Epithelial cell of esophagus (primary cell): Measurements from ENCODE around the gene KIF20B.

Source experiments
- DNase-seq: peaks from one replicate; pipeline ENCODE4 v3.0.0; 2010; ENCODE audit warnings: low read depth
- H3K4me3 ChIP-seq: 2 replicates; pipeline ENCODE4 v1.5.1; 2011; ENCODE audit warnings: mild to moderate bottlenecking, low read length, control low read depth
- TF ChIP-seq, protein P1 (sequence below): IDR thresholded peaks from 2 replicates; pipeline ENCODE4 v1.5.1; 2011; ENCODE audit warnings: low read depth, mild to moderate bottlenecking, low read length, control low read depth, inconsistent platforms; ENCODE audit not compliant: insufficient read depth; ENCODE audit errors: missing control alignments

The KIF20B gene

DNA sequence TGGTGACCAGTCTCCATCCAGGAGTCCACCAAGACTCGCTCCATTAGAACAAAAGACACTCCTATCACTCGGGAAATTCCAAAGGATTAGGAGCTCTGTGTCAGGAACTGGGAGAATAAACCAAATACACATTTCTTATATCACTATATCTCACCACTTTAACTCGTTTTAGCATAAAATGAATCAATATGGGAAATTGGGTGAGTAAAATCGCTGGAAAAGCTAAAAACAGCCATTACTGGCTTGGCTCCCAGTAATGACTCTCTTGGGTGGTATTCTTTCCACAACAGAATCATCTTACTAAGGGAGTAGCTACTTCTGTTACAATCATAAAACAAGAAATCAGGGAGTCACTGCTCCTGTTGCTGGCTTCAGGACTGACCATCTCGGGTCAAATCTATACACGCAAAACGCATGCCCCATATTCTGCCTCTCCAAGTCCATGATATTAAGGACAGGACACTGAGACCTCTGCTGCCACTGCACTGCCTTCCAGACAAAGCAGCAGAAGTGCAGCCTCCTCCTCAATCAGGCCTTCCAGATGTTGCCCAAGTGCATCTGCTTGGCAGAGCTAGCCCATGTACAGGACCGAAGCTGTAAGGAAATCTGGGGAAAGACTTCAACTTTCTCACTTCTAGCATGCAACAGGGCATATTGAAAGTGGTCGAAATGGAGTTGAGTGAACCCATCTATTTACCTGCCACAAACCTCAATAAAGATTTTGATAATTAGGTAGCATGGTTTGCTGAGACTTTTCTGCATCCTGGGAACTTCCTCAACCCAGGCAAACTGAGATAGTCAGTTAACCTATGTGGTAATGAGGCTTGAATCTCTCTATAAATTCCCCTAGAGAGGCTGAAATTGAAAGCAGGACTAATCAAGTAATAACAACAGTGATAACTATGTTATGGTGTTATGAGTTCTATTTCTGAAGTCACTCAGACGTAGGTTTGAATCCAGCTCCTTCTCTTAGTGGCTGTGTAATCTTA, 42.0 kb upstream of the KIF20B start:
- DNase-seq = no peak
- TF ChIP-seq, protein P1, sequence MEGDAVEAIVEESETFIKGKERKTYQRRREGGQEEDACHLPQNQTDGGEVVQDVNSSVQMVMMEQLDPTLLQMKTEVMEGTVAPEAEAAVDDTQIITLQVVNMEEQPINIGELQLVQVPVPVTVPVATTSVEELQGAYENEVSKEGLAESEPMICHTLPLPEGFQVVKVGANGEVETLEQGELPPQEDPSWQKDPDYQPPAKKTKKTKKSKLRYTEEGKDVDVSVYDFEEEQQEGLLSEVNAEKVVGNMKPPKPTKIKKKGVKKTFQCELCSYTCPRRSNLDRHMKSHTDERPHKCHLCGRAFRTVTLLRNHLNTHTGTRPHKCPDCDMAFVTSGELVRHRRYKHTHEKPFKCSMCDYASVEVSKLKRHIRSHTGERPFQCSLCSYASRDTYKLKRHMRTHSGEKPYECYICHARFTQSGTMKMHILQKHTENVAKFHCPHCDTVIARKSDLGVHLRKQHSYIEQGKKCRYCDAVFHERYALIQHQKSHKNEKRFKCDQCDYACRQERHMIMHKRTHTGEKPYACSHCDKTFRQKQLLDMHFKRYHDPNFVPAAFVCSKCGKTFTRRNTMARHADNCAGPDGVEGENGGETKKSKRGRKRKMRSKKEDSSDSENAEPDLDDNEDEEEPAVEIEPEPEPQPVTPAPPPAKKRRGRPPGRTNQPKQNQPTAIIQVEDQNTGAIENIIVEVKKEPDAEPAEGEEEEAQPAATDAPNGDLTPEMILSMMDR = no peak
- no peak overlapping the region for H3K4me3 ChIP-seq

DNA sequence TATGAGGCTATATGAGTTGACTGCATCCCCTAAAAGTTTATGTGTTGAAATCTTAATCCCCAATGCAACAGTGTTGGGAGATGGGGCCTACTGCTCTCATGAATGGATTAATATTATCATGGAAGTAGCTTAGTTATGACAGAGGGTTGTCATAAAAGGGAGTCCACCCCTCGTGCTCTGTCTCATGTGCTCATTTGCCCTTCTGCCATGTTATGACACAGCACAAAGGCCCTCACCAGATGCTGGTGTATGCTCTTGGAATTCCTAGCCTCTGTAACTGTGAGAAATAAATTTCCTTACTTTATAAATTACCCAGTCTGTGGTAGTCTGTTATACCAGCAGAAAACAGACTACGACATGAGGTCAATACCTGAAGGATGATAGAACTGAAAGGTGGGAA, 38.8 kb upstream of the KIF20B start:
- H3K4me3 ChIP-seq = no peak overlapping the region
- no peak for DNase-seq
- TF ChIP-seq, protein P1 = no peak

DNA sequence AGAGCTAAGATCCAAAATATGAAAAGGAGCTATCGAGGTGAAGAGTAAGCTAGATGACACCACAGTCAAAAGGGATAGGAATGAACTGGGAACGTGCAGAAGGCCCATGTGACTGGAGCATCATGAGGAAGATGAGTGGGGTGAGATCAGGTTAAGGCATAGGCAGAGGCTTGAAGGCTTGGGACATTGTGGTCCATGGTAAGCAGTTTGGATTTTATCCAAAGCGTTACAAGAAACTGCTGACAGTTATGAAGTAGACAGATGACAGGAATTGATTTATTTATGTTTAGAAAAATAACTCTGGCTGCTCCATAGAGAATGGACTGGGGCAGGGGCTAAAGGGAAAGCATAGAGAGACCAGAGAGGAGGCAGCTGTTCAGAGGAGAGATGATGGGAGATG, 38.2 kb upstream of the KIF20B start:
- no peak for DNase-seq
- TF ChIP-seq, protein P1 = no peak
- H3K4me3 ChIP-seq = no peak overlapping the region

DNA sequence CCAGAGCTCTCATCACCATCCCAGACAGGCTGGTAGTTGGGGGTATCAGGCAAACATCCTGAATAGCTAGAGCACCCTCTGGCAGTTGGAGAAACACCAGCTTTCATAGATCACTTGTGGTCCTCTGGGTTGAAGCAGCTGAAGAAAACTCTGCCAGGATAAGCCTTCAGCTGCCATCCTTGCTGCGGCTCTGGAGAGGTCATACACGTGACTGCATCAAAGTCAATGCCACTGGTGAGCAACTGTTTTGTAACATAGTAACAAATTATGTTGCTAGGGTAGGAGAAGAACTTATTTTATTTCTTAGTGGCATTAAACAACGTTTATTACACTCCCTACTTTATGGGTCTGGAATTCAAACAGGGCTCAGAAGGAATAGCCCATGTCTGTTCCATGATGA, 37.2 kb upstream of the KIF20B start:
- no peak overlapping the region for H3K4me3 ChIP-seq
- no peak for DNase-seq
- TF ChIP-seq, protein P1 = no peak

DNA sequence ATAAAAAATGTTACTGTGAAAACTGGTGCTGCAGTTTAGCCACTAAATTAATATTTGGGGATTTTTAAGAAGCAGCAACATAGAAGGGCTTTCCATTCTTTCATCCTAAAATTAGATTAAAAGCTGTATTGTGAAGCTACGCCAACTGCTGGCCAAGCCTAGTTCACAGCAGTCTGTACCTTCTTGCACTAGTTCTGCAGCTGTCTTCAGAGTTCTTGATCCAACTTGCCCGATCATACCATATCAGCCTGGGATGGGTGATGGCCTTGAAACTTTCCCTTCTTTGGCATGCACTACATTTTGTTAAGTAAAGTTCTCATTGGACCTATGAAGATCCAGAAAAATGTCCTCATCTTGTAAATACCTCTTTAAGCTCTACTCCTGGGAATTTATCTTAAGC, 36.1 kb upstream of the KIF20B start:
- peak; percentile 88 for DNase-seq
- TF ChIP-seq, protein P1 = peak; percentile 65
- H3K4me3 ChIP-seq = no peak overlapping the region

DNA sequence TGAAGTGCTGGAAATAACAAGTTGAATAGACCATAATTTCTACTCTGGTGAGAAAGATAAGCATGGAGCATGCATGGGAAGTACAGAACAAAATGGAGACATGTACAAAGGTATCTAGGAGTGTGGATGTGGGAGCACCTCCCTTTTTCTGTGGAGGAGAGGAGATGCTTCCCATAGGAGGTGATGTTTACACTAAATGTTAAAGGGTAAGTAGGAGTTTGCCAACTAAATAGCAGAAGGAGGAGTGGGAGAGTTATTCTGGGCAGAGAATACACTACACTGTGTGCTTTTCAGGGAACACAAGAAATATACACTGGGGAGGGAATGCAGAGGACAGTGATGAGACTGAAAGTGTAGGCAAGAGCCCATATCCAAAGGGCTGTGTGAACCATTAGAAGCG, 35.3 kb upstream of the KIF20B start:
- DNase-seq = no peak
- TF ChIP-seq, protein P1 = no peak

More for the DNA sequence above, 35.3 kb upstream of the KIF20B start:
- H3K4me3 ChIP-seq = no peak overlapping the region
